Endothelial cell of umbilical vein (primary cell): ENCODE data around the gene NXPE3. TPM values are rescaled to one million over a fixed set of nuclear protein-coding genes. Genes with fewer than 3 reads are reported as not detected.

Source experiments
- BruUV-seq: library from RNA; stranded (reverse); fragments of 400-500 nt; replicated peaks from 2 replicates; lab custom pipeline; 2021; lab: Mats Ljungman, UMichigan
- CTCF ChIA-PET: fragments of 300-600, 350-600 bp; sonication (Branson Sonifier 250); formaldehyde crosslinking; loops from one replicate; lab custom pipeline; 2021; ENCODE audit warnings: antibody characterized with exemption, inconsistent platforms; lab: Charles Lee
- POLR2A ChIA-PET: fragments of 300-600, 350-600 bp; sonication (Branson Sonifier 250); formaldehyde crosslinking; loops from one replicate; lab custom pipeline; 2021; ENCODE audit warnings: antibody characterized with exemption, inconsistent platforms; lab: Charles Lee
- DNase-seq: peaks from one replicate; pipeline ENCODE4 v3.0.0-alpha.2; 2011; ENCODE audit warnings: low read depth, low spot score
- FAIRE-seq: peaks from 2 replicates; lab custom pipeline; 2011; peaks lifted over from hg19 to GRCh38; lab: Jason Lieb, UNC
- H2AFZ ChIP-seq: 2 replicates; pipeline ENCODE4 v1.6.0; 2012; ENCODE audit warnings: low read depth, low read length, control low read depth, inconsistent platforms
- H3K27ac ChIP-seq: 2 replicates; pipeline ENCODE4 v1.5.1; 2011; ENCODE audit warnings: low read depth, mild to moderate bottlenecking, control low read depth, low read length, moderate library complexity; ENCODE audit not compliant: insufficient read depth
- H3K27me3 ChIP-seq, 2 experiments: 2 replicates each; pipeline versions ENCODE4 v1.6.0 to v1.6.1; 2011; ENCODE audit warnings: low read length in 2 of 2, mixed read lengths in 1 of 2; ENCODE audit not compliant: control insufficient read depth in 2 of 2, insufficient read depth in 2 of 2
- H3K36me3 ChIP-seq, 2 experiments: 2 replicates in 1 of 2; 3 replicates in 1 of 2; pipeline ENCODE4 v1.5.1; 2011; ENCODE audit warnings: low read length in 2 of 2, mild to moderate bottlenecking in 1 of 2, moderate library complexity in 1 of 2; ENCODE audit not compliant: control insufficient read depth in 2 of 2, insufficient read depth in 2 of 2; ENCODE audit errors: extremely low read depth in 1 of 2
- H3K4me1 ChIP-seq: 3 replicates; pipeline ENCODE4 v1.5.1; 2011; ENCODE audit warnings: mild to moderate bottlenecking, low read length; ENCODE audit not compliant: control insufficient read depth, insufficient read depth; ENCODE audit errors: extremely low read depth
- H3K4me2 ChIP-seq: 2 replicates; pipeline ENCODE4 v1.6.1; 2011; ENCODE audit warnings: low read length, control low read depth, mixed read lengths; ENCODE audit not compliant: insufficient read depth
- H3K4me3 ChIP-seq, 3 experiments: fragments of 200-600 bp in 1 of 3; sonication (generic), shearing (Covaris generic) in 1 of 3; replicated peaks in 1 of 3; 2 replicates each; pipeline ENCODE4 v1.5.1; 2011 to 2016; ENCODE audit warnings: control low read depth in 3 of 3, low read length in 3 of 3, mild to moderate bottlenecking in 2 of 3, inconsistent platforms in 1 of 3, low read depth in 1 of 3, moderate library complexity in 1 of 3; ENCODE audit not compliant: insufficient read depth in 1 of 3
- H3K79me2 ChIP-seq: 2 replicates; pipeline ENCODE4 v1.6.0; 2012; ENCODE audit warnings: low read length, inconsistent platforms; ENCODE audit not compliant: control insufficient read depth, insufficient read depth
- H3K9ac ChIP-seq: replicated peaks from 2 replicates; pipeline ENCODE3; 2011; ENCODE audit warnings: low read length, control low read depth; ENCODE audit not compliant: insufficient read depth; ENCODE audit errors: extremely low read depth
- H3K9me1 ChIP-seq: replicated peaks from 3 replicates; pipeline ENCODE4 v1.6.0; 2011; ENCODE audit warnings: mild to moderate bottlenecking, low read length; ENCODE audit not compliant: control insufficient read depth, insufficient read depth; ENCODE audit errors: extremely low read depth
- H3K9me3 ChIP-seq: replicated peaks from 2 replicates; pipeline ENCODE4 v1.5.1; 2012; ENCODE audit warnings: low read length, inconsistent platforms; ENCODE audit not compliant: control insufficient read depth, insufficient read depth
- H4K20me1 ChIP-seq: replicated peaks from 2 replicates; pipeline ENCODE3; 2011; ENCODE audit warnings: mild to moderate bottlenecking, low read length; ENCODE audit not compliant: control insufficient read depth, insufficient read depth; ENCODE audit errors: extremely low read depth
- CTCF ChIP-seq, 2 donors: IDR thresholded peaks; 1 replicate in 1 of 2; 2 replicates in 1 of 2; pipeline ENCODE4 v1.5.1; 2011; ENCODE audit warnings: low read length in 2 of 2, mild to moderate bottlenecking in 2 of 2, moderate library complexity in 2 of 2, control low read depth in 1 of 2, inconsistent platforms in 1 of 2, low read depth in 1 of 2; ENCODE audit not compliant: insufficient read depth in 1 of 2; ENCODE audit errors: extremely low read depth in 1 of 2
- EZH2 ChIP-seq: IDR thresholded peaks from 2 replicates; pipeline ENCODE4 v1.6.1; 2012; ENCODE audit warnings: borderline replicate concordance, low read depth, mild to moderate bottlenecking, moderate library complexity, low read length, inconsistent platforms; ENCODE audit not compliant: severe bottlenecking
- FOS ChIP-seq: IDR thresholded peaks from 2 replicates; pipeline ENCODE4 v1.6.1; 2011; ENCODE audit warnings: mild to moderate bottlenecking, low read length, moderate library complexity, borderline replicate concordance; ENCODE audit not compliant: insufficient read depth
- GATA2 ChIP-seq: IDR thresholded peaks from 2 replicates; pipeline ENCODE4 v1.7.0; 2011; ENCODE audit warnings: low read depth, mild to moderate bottlenecking, moderate library complexity, mixed read lengths, low read length; ENCODE audit not compliant: insufficient read length, insufficient read depth
- JUN ChIP-seq: IDR thresholded peaks from 2 replicates; pipeline ENCODE4 v1.6.1; 2011; ENCODE audit warnings: borderline replicate concordance, low read depth; ENCODE audit not compliant: insufficient read length, insufficient read depth
- MAX ChIP-seq: IDR thresholded peaks from 2 replicates; pipeline ENCODE4 v1.6.1; 2011; ENCODE audit not compliant: insufficient read depth, insufficient read length
- MYC ChIP-seq: IDR thresholded peaks from one replicate; pipeline ENCODE4 v1.6.1; 2011; ENCODE audit warnings: mild to moderate bottlenecking, low read depth, low read length
- POLR2A ChIP-seq: IDR thresholded peaks from 2 replicates; pipeline ENCODE4 v1.6.1; 2012; ENCODE audit warnings: low read depth, mild to moderate bottlenecking, control low read depth, low read length
- POLR2AphosphoS5 ChIP-seq: IDR thresholded peaks from 2 replicates; pipeline ENCODE4 v1.6.1; 2012; ENCODE audit warnings: low read depth, mild to moderate bottlenecking, control low read depth, low read length, moderate library complexity; ENCODE audit not compliant: insufficient read depth
- dilution Hi-C: fragments of 300-500 bp; cut with MboI; formaldehyde crosslinking; loops from one replicate; pipeline ENCODE4 v1.15.0; 2019; ENCODE audit warnings: low sequenced_read_pairs; ENCODE audit not compliant: extremely low pct_ligation_motif_present
- intact Hi-C: fragments of 100-400 bp; cut with micrococcal nuclease; formaldehyde crosslinking; loops from one replicate; pipeline ENCODE4 v1.10.0; 2022
- polyA plus RNA-seq, 4 experiments: library from polyadenylated mRNA; depleted of rRNA in 3 of 4; stranded (reverse) in 3 of 4; unstranded in 1 of 4; fragments of >200 nt; gene quantifications; 2 replicates each; pipeline versions ENCODE4 v1.2.1 to v1.2.3, GENCODE V29; 2011 to 2012; ENCODE audit warnings: missing spikeins in 1 of 4
- total RNA-seq: library from RNA; stranded (reverse); gene quantifications from 2 replicates; pipeline ENCODE4 v1.2.3, GENCODE V29; 2021

Gene NXPE3
- total and polyA plus RNA-seq, 2 donors (not counting 3 experiments of a cell fraction or from before 2014, with no cell fraction given), result 13.7 to 20.3 TPM

- peak; percentile 52 for DNase-seq
- dilution Hi-C loops, result no loop called here
- Histone ChIP-seq H2AFZ (no peak overlapping the region), H3K27me3 (no peaks in the 10 kb centered on the region), H3K36me3 (peaks cover 3 to 8% of the 10 kb centered on the region in 2 experiments), H3K4me1 (peaks cover 27% of the 10 kb centered on the region), H4K20me1 (no peaks in the 10 kb centered on the region), H3K4me2 (peak overlapping the region; percentile 90), H3K4me3 (peak overlapping the region in 1 of 3 experiments; percentile 78), H3K79me2 (peaks cover 8% of the 10 kb centered on the region), H3K9ac (peak overlapping the region; percentile 13), H3K9me1 (no peaks in the 10 kb centered on the region), H3K9me3 (no peaks in the 10 kb centered on the region), H3K27ac (no peak overlapping the region)
- no TSS peak for BruUV-seq
- ChIA-PET POLR2A (no interaction called here), CTCF (no interaction called here)
- TF ChIP-seq EZH2, result no peak
- TF ChIP-seq FOS, result peak; percentile 11
- intact Hi-C loops, result no loop called here
- FAIRE-seq, result peak; percentile 78
Measured at GRCh38 chr3:101780661-101781060, 1.6 kb downstream of the NXPE3 start.

GRCh38 chr3:101781166-101781565, 2.2 kb downstream of the NXPE3 start:
- Histone ChIP-seq H3K4me3 (peak overlapping the region in 1 of 3 experiments; percentile 78), H3K27ac (no peak overlapping the region), H3K4me2 (peak overlapping the region; percentile 90), H3K79me2 (peaks cover 8% of the 10 kb centered on the region), H3K4me1 (peaks cover 27% of the 10 kb centered on the region), H3K27me3 (no peaks in the 10 kb centered on the region), H3K9me1 (no peaks in the 10 kb centered on the region), H3K9ac (peak overlapping the region; percentile 13), H2AFZ (no peak overlapping the region), H4K20me1 (no peaks in the 10 kb centered on the region), H3K36me3 (peaks cover 3 to 10% of the 10 kb centered on the region in 2 experiments), H3K9me3 (no peaks in the 10 kb centered on the region)
- DNase-seq, result no peak
- ChIA-PET POLR2A (no interaction called here), CTCF (no interaction called here)
- BruUV-seq, result no TSS peak
- TF ChIP-seq FOS (no peak), MYC (no peak), POLR2AphosphoS5 (no peak), CTCF (IDR thresholded peaks at IDR 0.05; ENCODE audit: extremely low read depth in 1 of 2, insufficient read depth in 1 of 2, low read depth in 1 of 2, low read length in 2 of 2) (no peak), GATA2 (no peak), EZH2 (no peak), MAX (no peak), POLR2A (no peak), JUN (no peak)
- intact Hi-C loops (no loop called here), dilution Hi-C loops (no loop called here)
- no peak for FAIRE-seq
